WTC11 (cell line): Measurements from ENCODE around the gene RPL11. TPM values are rescaled to one million over a fixed set of nuclear protein-coding genes. Genes with fewer than 3 reads are reported as not detected.

Experiments
- ATAC-seq: fragments of 200-7000 bp; cut with Tn5 transposase; 2 replicates; pipeline ENCODE4 v1.10.0; 2021; ENCODE audit warnings: mild to moderate bottlenecking, moderate library complexity
- CTCF ChIA-PET: fragments of 300-600 bp; sonication (Branson Sonifier 250); formaldehyde crosslinking; loops from one replicate; lab custom pipeline; 2021; ENCODE audit warnings: antibody characterized with exemption; lab: Charles Lee
- POLR2A ChIA-PET: fragments of 350-600 bp; sonication (Branson Sonifier 250); formaldehyde crosslinking; loops from one replicate; lab custom pipeline; 2021; ENCODE audit warnings: antibody characterized with exemption; lab: Charles Lee
- DNase-seq: peaks from one replicate; pipeline ENCODE4 v3.0.0; 2021; ENCODE audit warnings: low spot score
- H3K27ac Mint-ChIP-seq: 2 replicates; pipeline ENCODE4 v1.8.0; 2021; ENCODE audit warnings: mixed read lengths
- H3K27me3 Mint-ChIP-seq: 2 replicates; pipeline ENCODE4 v1.8.0; 2021; ENCODE audit warnings: low read depth, mild to moderate bottlenecking, moderate library complexity, mixed read lengths
- H3K36me3 Mint-ChIP-seq: 2 replicates; pipeline ENCODE4 v1.8.0; 2021; ENCODE audit warnings: mixed read lengths
- H3K4me1 Mint-ChIP-seq: 2 replicates; pipeline ENCODE4 v1.8.0; 2022; ENCODE audit warnings: mixed read lengths
- H3K4me3 Mint-ChIP-seq: 2 replicates; pipeline ENCODE4 v1.8.0; 2021; ENCODE audit warnings: mild to moderate bottlenecking, moderate library complexity, mixed read lengths
- H3K9me3 Mint-ChIP-seq: 2 replicates; pipeline ENCODE4 v1.8.0; 2021; ENCODE audit warnings: mixed read lengths
- E2F5 ChIP-seq: sonication (generic); formaldehyde crosslinking; IDR thresholded peaks from 2 replicates; pipeline ENCODE4 v1.8.1; 2022; ENCODE audit warnings: mild to moderate bottlenecking, moderate library complexity, missing genetic modification reagents
- ESRRA ChIP-seq: sonication (generic); formaldehyde crosslinking; IDR thresholded peaks from 2 replicates; pipeline ENCODE4 v1.8.1; 2022; ENCODE audit warnings: mild to moderate bottlenecking, missing genetic modification reagents, borderline replicate concordance
- JUN ChIP-seq: sonication (generic); formaldehyde crosslinking; IDR thresholded peaks from 2 replicates; pipeline ENCODE4 v1.8.0; 2023; ENCODE audit warnings: mild to moderate bottlenecking, missing genetic modification reagents
- NR1H2 ChIP-seq: sonication (generic); formaldehyde crosslinking; IDR thresholded peaks from 2 replicates; pipeline ENCODE4 v1.9.0; 2021; ENCODE audit warnings: mild to moderate bottlenecking, moderate library complexity, missing genetic modification reagents
- NR2C2 ChIP-seq: sonication (generic); formaldehyde crosslinking; IDR thresholded peaks from 2 replicates; pipeline ENCODE4 v1.8.0; 2022; ENCODE audit warnings: mild to moderate bottlenecking, missing genetic modification reagents
- PRRX2 ChIP-seq: fragments of 250-450 bp; sonication (Bioruptor Pico); IDR thresholded peaks from 2 replicates; pipeline ENCODE4 v1.8.0; 2021; ENCODE audit warnings: mild to moderate bottlenecking
- SMAD3 ChIP-seq: sonication (generic); formaldehyde crosslinking; IDR thresholded peaks from 2 replicates; pipeline ENCODE4 v1.8.0; 2022; ENCODE audit warnings: missing genetic modification reagents, mild to moderate bottlenecking, borderline replicate concordance
- SMAD4 ChIP-seq: sonication (generic); formaldehyde crosslinking; IDR thresholded peaks from 2 replicates; pipeline ENCODE4 v1.8.0; 2022; ENCODE audit warnings: mild to moderate bottlenecking, missing genetic modification reagents
- TEAD4 ChIP-seq: sonication (generic); formaldehyde crosslinking; IDR thresholded peaks from 2 replicates; pipeline ENCODE4 v1.8.0; 2022; ENCODE audit warnings: mild to moderate bottlenecking, missing genetic modification reagents
- ZBTB43 ChIP-seq: sonication (generic); formaldehyde crosslinking; IDR thresholded peaks from 2 replicates; pipeline ENCODE4 v1.8.1; 2023; ENCODE audit warnings: mild to moderate bottlenecking, missing genetic modification reagents
- ZNF138 ChIP-seq: sonication (generic); formaldehyde crosslinking; conservative IDR thresholded peaks from 2 replicates; pipeline ENCODE4 v1.8.1; 2022; ENCODE audit warnings: mild to moderate bottlenecking, moderate library complexity, missing genetic modification reagents
- ZNF281 ChIP-seq: sonication (generic); formaldehyde crosslinking; IDR thresholded peaks from 2 replicates; pipeline ENCODE4 v1.8.0; 2023; ENCODE audit warnings: mild to moderate bottlenecking, missing genetic modification reagents
- ZNF425 ChIP-seq: fragments of 250-450 bp; sonication (Bioruptor Pico); conservative IDR thresholded peaks from 2 replicates; pipeline ENCODE4 v1.9.0; 2021; ENCODE audit warnings: mild to moderate bottlenecking
- total RNA-seq: library from RNA; stranded (reverse); gene quantifications from 3 replicates; pipeline ENCODE4 v1.2.3, GENCODE V29; 2021
- TF ChIP-seq, protein P1 (sequence below): sonication (generic); formaldehyde crosslinking; IDR thresholded peaks from 2 replicates; pipeline ENCODE4 v1.8.0; 2022; ENCODE audit warnings: mild to moderate bottlenecking, missing genetic modification reagents
- TF ChIP-seq, protein P2 (sequence below): fragments of 250-450 bp; sonication (Bioruptor Pico); IDR thresholded peaks from 2 replicates; pipeline ENCODE4 v1.9.0; 2021; ENCODE audit warnings: moderate library complexity, mild to moderate bottlenecking, inconsistent platforms, borderline replicate concordance
- TF ChIP-seq, protein P3 (sequence below): sonication (generic); formaldehyde crosslinking; IDR thresholded peaks from 2 replicates; pipeline ENCODE4 v1.8.1; 2022; ENCODE audit warnings: low read depth, mild to moderate bottlenecking, moderate library complexity, missing genetic modification reagents, borderline replicate concordance
- TF ChIP-seq, protein P4 (sequence below): sonication (generic); formaldehyde crosslinking; IDR thresholded peaks from 2 replicates; pipeline ENCODE4 v1.8.0; 2022; ENCODE audit warnings: mild to moderate bottlenecking, missing genetic modification reagents

The RPL11 gene
- total RNA-seq, 1 experiment from 2014 or later: 1,406 TPM

- TF ChIP-seq, protein P1, sequence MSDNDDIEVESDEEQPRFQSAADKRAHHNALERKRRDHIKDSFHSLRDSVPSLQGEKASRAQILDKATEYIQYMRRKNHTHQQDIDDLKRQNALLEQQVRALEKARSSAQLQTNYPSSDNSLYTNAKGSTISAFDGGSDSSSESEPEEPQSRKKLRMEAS (CRISPR knock-in tag): no peak
Measured at GRCh38 chr1:23719162-23719820, 27.7 kb downstream of the RPL11 start (continued).

GRCh38 chr1:23720256-23720995 is 28.8 kb downstream of the RPL11 start:
- ATAC-seq (no peak), DNase-seq (no peak)
- CTCF ChIA-PET: no interaction called here
- Mint-ChIP-seq H3K4me1 (peaks cover 8% of the 10 kb centered on the region), H3K27me3 (no peaks in the 10 kb centered on the region), H3K36me3 (no peaks in the 10 kb centered on the region), H3K27ac (no peak overlapping the region), H3K4me3 (no peak overlapping the region), H3K9me3 (no peaks in the 10 kb centered on the region)
- POLR2A ChIA-PET: no interaction called here
- no peak for TF ChIP-seq JUN
- no peak for TF ChIP-seq E2F5 (CRISPR knock-in tag)
- TF ChIP-seq SMAD4: no peak
- TF ChIP-seq NR1H2 (CRISPR knock-in tag): no peak
- no peak for TF ChIP-seq SMAD3
- TF ChIP-seq TEAD4 (CRISPR knock-in tag): no peak
- no peak for TF ChIP-seq ZNF281
- no peak for TF ChIP-seq ESRRA
- no peak for TF ChIP-seq PRRX2 (CRISPR knock-in tag)
- no peak for TF ChIP-seq NR2C2 (CRISPR knock-in tag)
- TF ChIP-seq ZBTB43 (CRISPR knock-in tag): no peak
- no peak for TF ChIP-seq ZNF138
- TF ChIP-seq, protein P2, sequence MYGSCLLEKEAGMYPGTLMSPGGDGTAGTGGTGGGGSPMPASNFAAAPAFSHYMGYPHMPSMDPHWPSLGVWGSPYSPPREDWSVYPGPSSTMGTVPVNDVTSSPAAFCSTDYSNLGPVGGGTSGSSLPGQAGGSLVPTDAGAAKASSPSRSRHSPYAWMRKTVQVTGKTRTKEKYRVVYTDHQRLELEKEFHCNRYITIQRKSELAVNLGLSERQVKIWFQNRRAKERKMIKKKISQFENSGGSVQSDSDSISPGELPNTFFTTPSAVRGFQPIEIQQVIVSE (CRISPR knock-in tag): no peak
- TF ChIP-seq, protein P3, sequence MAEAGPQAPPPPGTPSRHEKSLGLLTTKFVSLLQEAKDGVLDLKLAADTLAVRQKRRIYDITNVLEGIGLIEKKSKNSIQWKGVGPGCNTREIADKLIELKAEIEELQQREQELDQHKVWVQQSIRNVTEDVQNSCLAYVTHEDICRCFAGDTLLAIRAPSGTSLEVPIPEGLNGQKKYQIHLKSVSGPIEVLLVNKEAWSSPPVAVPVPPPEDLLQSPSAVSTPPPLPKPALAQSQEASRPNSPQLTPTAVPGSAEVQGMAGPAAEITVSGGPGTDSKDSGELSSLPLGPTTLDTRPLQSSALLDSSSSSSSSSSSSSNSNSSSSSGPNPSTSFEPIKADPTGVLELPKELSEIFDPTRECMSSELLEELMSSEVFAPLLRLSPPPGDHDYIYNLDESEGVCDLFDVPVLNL (CRISPR knock-in tag): no peak
- TF ChIP-seq ZNF425 (CRISPR knock-in tag): no peak
- TF ChIP-seq, protein P4, sequence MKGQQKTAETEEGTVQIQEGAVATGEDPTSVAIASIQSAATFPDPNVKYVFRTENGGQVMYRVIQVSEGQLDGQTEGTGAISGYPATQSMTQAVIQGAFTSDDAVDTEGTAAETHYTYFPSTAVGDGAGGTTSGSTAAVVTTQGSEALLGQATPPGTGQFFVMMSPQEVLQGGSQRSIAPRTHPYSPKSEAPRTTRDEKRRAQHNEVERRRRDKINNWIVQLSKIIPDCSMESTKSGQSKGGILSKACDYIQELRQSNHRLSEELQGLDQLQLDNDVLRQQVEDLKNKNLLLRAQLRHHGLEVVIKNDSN (CRISPR knock-in tag): no peak
